Sigmoid colon (tissue), 7 donors: Measurements from ENCODE around the gene CLCN3. TPM values are rescaled to one million over a fixed set of nuclear protein-coding genes. Genes with fewer than 3 reads are reported as not detected.
A peak's percentile ranks its signal among the peaks of the same experiment; 100 is the strongest.

Experiments used
- DNase-seq: peaks from one replicate; pipeline ENCODE4 v3.0.0-alpha.2; 2019
- H3K27ac ChIP-seq, 4 donors: fragments of 200-600 bp; sonication (generic); one replicate each; pipeline ENCODE4 v1.5.1; 2016 to 2019; ENCODE audit warnings: mild to moderate bottlenecking in 1 of 4
- H3K27me3 ChIP-seq, 3 donors: fragments of 200-600 bp; sonication (generic); one replicate each; pipeline ENCODE4 v1.5.1; 2019; ENCODE audit warnings: mild to moderate bottlenecking in 1 of 3
- H3K36me3 ChIP-seq, 4 donors: fragments of 200-600 bp; sonication (generic); one replicate each; pipeline ENCODE4 v1.5.1; 2016 to 2019
- H3K4me1 ChIP-seq, 4 donors: fragments of 200-600 bp; sonication (generic); one replicate each; pipeline ENCODE4 v1.5.1; 2017 to 2019
- H3K4me3 ChIP-seq, 4 donors: fragments of 200-600 bp; sonication (generic); one replicate each; pipeline ENCODE4 v1.5.1; 2017 to 2019; ENCODE audit warnings: mild to moderate bottlenecking in 2 of 4, moderate library complexity in 1 of 4
- H3K9me3 ChIP-seq, 4 donors: fragments of 200-600 bp in 3 of 4; sonication (generic) in 3 of 4; one replicate each; pipeline versions ENCODE4 v1.5.1 to v1.6.1; 2013 to 2019
- CTCF ChIP-seq, 4 experiments: fragments of 450-650 bp in 3 of 4; fragments of 200-600 bp in 1 of 4; IDR thresholded peaks; one replicate each; pipeline ENCODE4 v1.5.1; 2016 to 2019; ENCODE audit warnings: antibody characterized with exemption in 4 of 4, mild to moderate bottlenecking in 3 of 4, moderate library complexity in 2 of 4
- EP300 ChIP-seq, 4 donors: sonication (generic); formaldehyde crosslinking; IDR thresholded peaks; one replicate each; pipeline ENCODE4 v1.6.1; 2017; ENCODE audit warnings: antibody characterized with exemption in 4 of 4
- POLR2A ChIP-seq, 2 donors: fragments of 450-650 bp; IDR thresholded peaks; one replicate each; pipeline ENCODE4 v1.6.1; 2016; ENCODE audit warnings: antibody characterized with exemption in 2 of 2, mild to moderate bottlenecking in 2 of 2, moderate library complexity in 2 of 2
- POLR2AphosphoS5 ChIP-seq, 4 donors: sonication (generic); formaldehyde crosslinking; IDR thresholded peaks; one replicate each; pipeline ENCODE4 v1.6.1; 2017; ENCODE audit warnings: antibody characterized with exemption in 4 of 4
- WGBS, 2 donors: extraction: QIAGEN DNeasy Blood & Tissue Kit; methylation state at CpG; one replicate each; pipeline ENCODE4 v1.1.7; 2013; 5-methylcytosine and 5-hydroxymethylcytosine counted together
- intact Hi-C: fragments of 100-400 bp; cut with DNase I; formaldehyde crosslinking; loops from one replicate; pipeline ENCODE4 v1.15.1; 2023
- polyA plus RNA-seq, 3 donors: library from polyadenylated mRNA; stranded (reverse); fragments of 200-250 nt; gene quantifications; one replicate each; pipeline ENCODE4 v1.2.3, GENCODE V29; 2013
- total RNA-seq, 4 donors: library from RNA; depleted of rRNA; stranded (reverse); fragments of >200 nt; gene quantifications; one replicate each; pipeline ENCODE4 v1.1.0, GENCODE V29; 2016
- donor health status: healthy with polysubstance abuse.
- donor health status: Bipolar disorder and iron deficiency.
- donor health status: healthy.

Gene CLCN3
- total and polyA plus RNA-seq, 7 donors, result 8.6 to 37.1 (median 16.0) TPM

GRCh38 chr4:169707958-169708643 lies 87.7 kb downstream of the CLCN3 start:
- Histone ChIP-seq H3K9me3 (no peaks in the 10 kb centered on the region), H3K27me3 (no peaks in the 10 kb centered on the region), H3K4me1 (no peaks in the 10 kb centered on the region), H3K4me3 (no peak overlapping the region), H3K36me3 (peaks cover 0 to 32% (median 2%) of the 10 kb centered on the region in 4 donors), H3K27ac (peak overlapping the region in 2 of 4 donors; percentile 2 to 40)
- 91 to 96% methylated on average over 2 of the region's 2 CpGs for WGBS, 2 donors
- intact Hi-C loops, result no loop called here
- TF ChIP-seq EP300 (IDR thresholded peaks at IDR 0.05), result no peak
- no peak for TF ChIP-seq POLR2AphosphoS5 (IDR thresholded peaks at IDR 0.05)
- TF ChIP-seq CTCF (IDR thresholded peaks at IDR 0.05), result no peak
- no peak for TF ChIP-seq POLR2A (IDR thresholded peaks at IDR 0.05)
- DNase-seq, result no peak

GRCh38 chr4:169715826-169716225 lies 95.4 kb downstream of the CLCN3 start:
- no peaks in the 10 kb centered on the region for H3K27me3 ChIP-seq
- no peak overlapping the region for H3K27ac ChIP-seq
- no peaks in the 10 kb centered on the region for H3K4me1 ChIP-seq
- intact Hi-C loops, result no loop called here
- H3K9me3 ChIP-seq, result no peaks in the 10 kb centered on the region
- WGBS, 2 donors, result 95 to 97% methylated on average over 2 of the region's 2 CpGs
- H3K4me3 ChIP-seq, result no peak overlapping the region
- TF ChIP-seq POLR2AphosphoS5 (IDR thresholded peaks at IDR 0.05) (no peak), POLR2A (IDR thresholded peaks at IDR 0.05) (no peak), CTCF (IDR thresholded peaks at IDR 0.05) (no peak)
- DNase-seq, result no peak
- H3K36me3 ChIP-seq, result peaks cover 0 to 44% (median 5%) of the 10 kb centered on the region in 4 donors

- WGBS, 2 donors, result 87% methylated on average over 1 of the region's 1 CpG
- no peak for DNase-seq
- intact Hi-C loops, result no loop called here
Measured at GRCh38 chr4:169716677-169717076, 96.3 kb downstream of the CLCN3 start.

GRCh38 chr4:169720529-169720928 lies 100.2 kb downstream of the CLCN3 start:
- TF ChIP-seq CTCF (IDR thresholded peaks at IDR 0.05), result no peak
- TF ChIP-seq POLR2AphosphoS5 (IDR thresholded peaks at IDR 0.05), result no peak
- no peak for TF ChIP-seq EP300 (IDR thresholded peaks at IDR 0.05)
- TF ChIP-seq POLR2A (IDR thresholded peaks at IDR 0.05), result no peak
- H3K36me3 ChIP-seq, result peaks cover 0 to 26% (median 3%) of the 10 kb centered on the region in 4 donors
- no peak overlapping the region for H3K27ac ChIP-seq
- H3K4me3 ChIP-seq, result no peak overlapping the region
- WGBS, 2 donors, result 91% methylated on average over 7 of the region's 7 CpGs
- H3K27me3 ChIP-seq, result no peaks in the 10 kb centered on the region
- no peak for DNase-seq
- peaks cover 0 to 4% (median 0%) of the 10 kb centered on the region in 4 donors for H3K4me1 ChIP-seq
- H3K9me3 ChIP-seq, result no peaks in the 10 kb centered on the region
- intact Hi-C loops, result no loop called here

More at GRCh38 chr4:169716677-169717076, 96.3 kb downstream of the CLCN3 start:
- Histone ChIP-seq H3K27ac (no peak overlapping the region), H3K4me1 (no peaks in the 10 kb centered on the region), H3K4me3 (no peak overlapping the region), H3K9me3 (no peaks in the 10 kb centered on the region), H3K36me3 (peaks cover 0 to 45% (median 5%) of the 10 kb centered on the region in 4 donors), H3K27me3 (no peaks in the 10 kb centered on the region)
- TF ChIP-seq POLR2A (IDR thresholded peaks at IDR 0.05), result no peak
- TF ChIP-seq EP300 (IDR thresholded peaks at IDR 0.05), result no peak
- TF ChIP-seq POLR2AphosphoS5 (IDR thresholded peaks at IDR 0.05), result no peak
- no peak for TF ChIP-seq CTCF (IDR thresholded peaks at IDR 0.05)
